ENCODE data around the gene SYNJ2BP.

GRCh38 chr14:70380824-70381223 is 36.1 kb downstream of the SYNJ2BP start:
- TF ChIP-seq, protein P1, sequence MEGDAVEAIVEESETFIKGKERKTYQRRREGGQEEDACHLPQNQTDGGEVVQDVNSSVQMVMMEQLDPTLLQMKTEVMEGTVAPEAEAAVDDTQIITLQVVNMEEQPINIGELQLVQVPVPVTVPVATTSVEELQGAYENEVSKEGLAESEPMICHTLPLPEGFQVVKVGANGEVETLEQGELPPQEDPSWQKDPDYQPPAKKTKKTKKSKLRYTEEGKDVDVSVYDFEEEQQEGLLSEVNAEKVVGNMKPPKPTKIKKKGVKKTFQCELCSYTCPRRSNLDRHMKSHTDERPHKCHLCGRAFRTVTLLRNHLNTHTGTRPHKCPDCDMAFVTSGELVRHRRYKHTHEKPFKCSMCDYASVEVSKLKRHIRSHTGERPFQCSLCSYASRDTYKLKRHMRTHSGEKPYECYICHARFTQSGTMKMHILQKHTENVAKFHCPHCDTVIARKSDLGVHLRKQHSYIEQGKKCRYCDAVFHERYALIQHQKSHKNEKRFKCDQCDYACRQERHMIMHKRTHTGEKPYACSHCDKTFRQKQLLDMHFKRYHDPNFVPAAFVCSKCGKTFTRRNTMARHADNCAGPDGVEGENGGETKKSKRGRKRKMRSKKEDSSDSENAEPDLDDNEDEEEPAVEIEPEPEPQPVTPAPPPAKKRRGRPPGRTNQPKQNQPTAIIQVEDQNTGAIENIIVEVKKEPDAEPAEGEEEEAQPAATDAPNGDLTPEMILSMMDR (conservative IDR thresholded peaks at IDR 0.05; ENCODE audit: low read length) = no peak
- TF ChIP-seq EZH2phosphoT487 (IDR thresholded peaks at IDR 0.05; ENCODE audit: borderline replicate concordance) = no peak

Data from Loucy (cell line).